Spinal cord (tissue), 10 donors: ENCODE data around the gene MTUS2. TPM values are rescaled to one million over a fixed set of nuclear protein-coding genes. Genes with fewer than 3 reads are reported as not detected.

Source experiments
- DNase-seq, 6 donors: peaks; one replicate each; pipeline versions ENCODE4 v3.0.0 to v3.0.0-alpha.2; 2013 to 2015; ENCODE audit warnings: low spot score in 6 of 6, low read depth in 4 of 6
- H3K27ac ChIP-seq: one replicate; pipeline ENCODE4 v1.5.1; 2013; ENCODE audit warnings: low read depth, low read length, control low read depth
- H3K27me3 ChIP-seq: one replicate; pipeline ENCODE4 v1.6.1; 2013; ENCODE audit warnings: low read length; ENCODE audit not compliant: control insufficient read depth, insufficient read depth
- H3K36me3 ChIP-seq: one replicate; pipeline ENCODE4 v1.6.1; 2013; ENCODE audit warnings: low read length; ENCODE audit not compliant: control insufficient read depth, insufficient read depth
- H3K4me1 ChIP-seq: one replicate; pipeline ENCODE4 v1.6.1; 2013; ENCODE audit warnings: low read length; ENCODE audit not compliant: control insufficient read depth, insufficient read depth
- H3K4me3 ChIP-seq: one replicate; pipeline ENCODE4 v1.5.1; 2013; ENCODE audit warnings: low read depth, low read length, control low read depth
- H3K9me3 ChIP-seq: one replicate; pipeline ENCODE4 v1.6.1; 2013; ENCODE audit warnings: low read length; ENCODE audit not compliant: control insufficient read depth, insufficient read depth
- WGBS: methylation state at CpG from one replicate; pipeline ENCODE4 v1.1.5; 2013; ENCODE audit warnings: missing lambda C conversion rate; ENCODE audit not compliant: insufficient coverage; 5-methylcytosine and 5-hydroxymethylcytosine counted together
- polyA plus RNA-seq, 2 donors: library from polyadenylated mRNA; unstranded; fragments of 120-200 nt; gene quantifications; one replicate each; pipeline ENCODE4 v1.2.1, GENCODE V29; 2013; ENCODE audit not compliant: insufficient read length in 2 of 2
- total RNA-seq, 2 donors: library from RNA; depleted of rRNA in 1 of 2; stranded (reverse); fragments of 120-200 nt in 1 of 2; fragments of >200 nt in 1 of 2; gene quantifications; one replicate each; pipeline versions ENCODE4 v1.2.3 to v1.2.4, GENCODE V29; 2013 to 2014
- donor health status: healthy.

Gene MTUS2
- total and polyA plus RNA-seq, 4 donors, result 4.6 to 12.5 (median 10.1) TPM

- Histone ChIP-seq H3K27me3 (no peaks in the 10 kb centered on the region), H3K4me3 (no peak overlapping the region), H3K36me3 (peaks cover 29% of the 10 kb centered on the region), H3K9me3 (no peaks in the 10 kb centered on the region), H3K27ac (peak overlapping the region; percentile 76), H3K4me1 (peaks cover 59% of the 10 kb centered on the region)
- DNase-seq, result peak; percentile 86 to 97 (median 90)
- 30% methylated on average over 15 of the region's 16 CpGs for WGBS
These were observed 688.2 kb downstream of the MTUS2 start for GRCh38 chr13:29508130-29508875.

- peaks cover 59% of the 10 kb centered on the region for H3K4me1 ChIP-seq
- peak in 1 of 6 donors; percentile 50 for DNase-seq
- WGBS, result 56% methylated on average over 3 of the region's 4 CpGs
- H3K9me3 ChIP-seq, result no peaks in the 10 kb centered on the region
- H3K4me3 ChIP-seq, result no peak overlapping the region
- H3K36me3 ChIP-seq, result peaks cover 34% of the 10 kb centered on the region
- H3K27ac ChIP-seq, result peak overlapping the region; percentile 76
- no peaks in the 10 kb centered on the region for H3K27me3 ChIP-seq
These were observed 688.7 kb downstream of the MTUS2 start for GRCh38 chr13:29508876-29509252.

- Histone ChIP-seq H3K27me3 (no peaks in the 10 kb centered on the region), H3K4me1 (peaks cover 59% of the 10 kb centered on the region), H3K4me3 (no peak overlapping the region), H3K36me3 (peaks cover 44% of the 10 kb centered on the region), H3K9me3 (no peaks in the 10 kb centered on the region), H3K27ac (peak overlapping the region; percentile 86)
- peak in 4 of 6 donors; percentile 36 to 88 (median 80) for DNase-seq
- WGBS, result 33% methylated on average over 13 of the region's 14 CpGs
These were observed 690.0 kb downstream of the MTUS2 start for GRCh38 chr13:29509999-29510589.

- WGBS, result 25% methylated on average over 9 of the region's 10 CpGs
These were observed 690.5 kb downstream of the MTUS2 start for GRCh38 chr13:29510651-29511084.

GRCh38 chr13:29511106-29511796 is 691.1 kb downstream of the MTUS2 start:
- peak in 2 of 6 donors; percentile 53 to 60 for DNase-seq
- Histone ChIP-seq H3K27ac (peak overlapping the region; percentile 86), H3K36me3 (peaks cover 47% of the 10 kb centered on the region), H3K4me3 (no peak overlapping the region), H3K9me3 (no peaks in the 10 kb centered on the region), H3K4me1 (peaks cover 53% of the 10 kb centered on the region), H3K27me3 (no peaks in the 10 kb centered on the region)
- WGBS, result 53% methylated on average over 8 of the region's 12 CpGs

More at GRCh38 chr13:29510651-29511084, 690.5 kb downstream of the MTUS2 start:
- Histone ChIP-seq H3K9me3 (no peaks in the 10 kb centered on the region), H3K4me1 (peaks cover 59% of the 10 kb centered on the region), H3K27me3 (no peaks in the 10 kb centered on the region), H3K36me3 (peaks cover 46% of the 10 kb centered on the region), H3K4me3 (no peak overlapping the region), H3K27ac (peak overlapping the region; percentile 86)
- DNase-seq, result peak in 5 of 6 donors; percentile 43 to 90 (median 71)

- no peaks in the 10 kb centered on the region for H3K9me3 ChIP-seq
- peak overlapping the region; percentile 86 for H3K27ac ChIP-seq
- H3K4me3 ChIP-seq, result no peak overlapping the region
- peaks cover 51% of the 10 kb centered on the region for H3K36me3 ChIP-seq
- no peaks in the 10 kb centered on the region for H3K27me3 ChIP-seq
- DNase-seq, result no peak
- WGBS, result 71% methylated on average over 5 of the region's 8 CpGs
- peaks cover 48% of the 10 kb centered on the region for H3K4me1 ChIP-seq
These were observed 691.8 kb downstream of the MTUS2 start for GRCh38 chr13:29511980-29512379.

GRCh38 chr13:29513002-29513980 is 693.2 kb downstream of the MTUS2 start:
- no peak for DNase-seq
- H3K36me3 ChIP-seq, result peaks cover 61% of the 10 kb centered on the region
- H3K27ac ChIP-seq, result no peak overlapping the region
- WGBS, result 93% methylated on average over 21 of the region's 24 CpGs
- H3K9me3 ChIP-seq, result no peaks in the 10 kb centered on the region
- H3K4me1 ChIP-seq, result peaks cover 35% of the 10 kb centered on the region
- no peaks in the 10 kb centered on the region for H3K27me3 ChIP-seq
- no peak overlapping the region for H3K4me3 ChIP-seq

GRCh38 chr13:29513981-29514719 is 694.0 kb downstream of the MTUS2 start:
- Histone ChIP-seq H3K4me3 (no peak overlapping the region), H3K27me3 (no peaks in the 10 kb centered on the region), H3K4me1 (peaks cover 27% of the 10 kb centered on the region), H3K36me3 (peaks cover 68% of the 10 kb centered on the region), H3K9me3 (no peaks in the 10 kb centered on the region), H3K27ac (no peak overlapping the region)
- DNase-seq, result no peak
- 91% methylated on average over 32 of the region's 32 CpGs for WGBS
